Measurements from ENCODE around the gene COMMD4. TPM values are rescaled to one million over a fixed set of nuclear protein-coding genes. Genes with fewer than 3 reads are reported as not detected.

COMMD4 gene
- total and polyA plus RNA-seq, 2 of the 4 experiments (the other 2 are of a cell fraction), result 91.2 to 133 TPM

DNA sequence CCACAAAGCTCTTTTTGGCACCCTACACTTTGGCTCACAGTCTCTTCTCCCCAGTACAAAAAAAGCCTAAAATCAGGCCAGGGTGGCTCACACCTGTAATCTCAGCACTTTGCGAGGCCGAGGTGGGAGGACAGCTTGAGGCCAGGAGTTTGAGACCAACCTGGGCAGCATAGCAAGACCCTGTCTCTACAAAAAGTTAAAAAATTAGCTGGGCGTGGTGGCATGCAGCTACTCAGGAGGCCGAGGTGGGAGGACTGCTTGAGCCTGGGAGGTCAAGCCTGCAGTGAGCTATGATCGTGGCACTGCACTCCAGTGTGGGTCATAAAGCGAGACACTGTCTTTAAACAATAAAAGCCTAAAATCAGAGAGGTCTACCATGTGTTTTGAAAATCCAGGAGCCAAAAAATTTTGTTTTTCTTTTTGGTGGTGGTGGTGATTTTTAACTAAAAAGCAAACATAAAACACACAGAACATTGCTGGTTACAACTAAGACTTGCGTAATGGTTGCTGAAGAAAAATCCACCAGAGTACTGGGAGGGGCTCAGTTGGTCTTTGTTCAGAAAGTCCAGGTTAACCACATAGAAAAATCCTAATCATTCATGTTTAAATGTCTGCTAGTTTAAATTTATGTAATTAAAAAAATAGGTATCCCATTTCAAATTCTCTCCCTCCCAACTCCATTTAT lies 34.2 kb downstream of the COMMD4 start:
- Histone ChIP-seq H3K9me1 (ENCODE audit: insufficient read depth, low read length) (peaks cover 4% of the 10 kb centered on the region; the same call in 1 of the 2 replicates), H3K27ac (ENCODE audit: insufficient read depth, low read length) (no peak overlapping the region), H2BK20ac (ENCODE audit: low read depth, low read length) (no peak overlapping the region), H3K9ac (ENCODE audit: low read depth, low read length) (no peak overlapping the region), H3K23ac (ENCODE audit: low read depth, low read length) (0 out of 2 replicates have a peak overlapping the region, but pooled peaks have one; percentile 25), H2AK9ac (replicated peaks; ENCODE audit: low read depth, low read length, poor library complexity) (no peak overlapping the region), H3K4ac (ENCODE audit: low read depth, low read length) (no peak overlapping the region), H3K36me3 (ENCODE audit: control insufficient read depth, insufficient read depth, low read length) (peaks cover 35% of the 10 kb centered on the region), H2BK15ac (ENCODE audit: low read depth, low read length) (no peak overlapping the region), H4K20me1 (ENCODE audit: insufficient read depth, low read length) (peaks cover 19% of the 10 kb centered on the region; the same call in 1 of the 2 replicates), H2BK120ac (ENCODE audit: low read depth, low read length) (no peak overlapping the region), H2AK5ac (ENCODE audit: low read depth, low read length) (no peak overlapping the region; the same call in 1 of the 2 replicates), H3K4me1 (ENCODE audit: control insufficient read depth, insufficient read depth, low read length) (peaks cover 4% of the 10 kb centered on the region), H3K79me1 (ENCODE audit: low read depth in 1 of 2, low read length in 2 of 2) (peaks cover 59 to 63% of the 10 kb centered on the region in 2 experiments), H2BK5ac (ENCODE audit: low read depth, low read length, poor library complexity, severe bottlenecking) (no peak overlapping the region), H3K14ac (replicated peaks; ENCODE audit: low read depth, low read length) (no peak overlapping the region), H3K4me2 (ENCODE audit: low read depth, low read length) (no peak overlapping the region), H3K18ac (ENCODE audit: low read depth, low read length) (no peak overlapping the region), H3K9me3 (ENCODE audit: control insufficient read depth, insufficient read depth, low read length) (no peaks in the 10 kb centered on the region), H3K4me3 (ENCODE audit: insufficient read depth, low read depth, low read length) (no peak overlapping the region), H4K91ac (ENCODE audit: insufficient read depth, low read depth, low read length) (no peak overlapping the region), H3K27me3 (ENCODE audit: control insufficient read depth, insufficient read depth, low read length) (no peaks in the 10 kb centered on the region), H4K5ac (ENCODE audit: low read depth, low read length) (no peak overlapping the region), H2AFZ (replicated peaks; ENCODE audit: low read length, poor library complexity) (no peak overlapping the region), H4K8ac (ENCODE audit: low read depth in 2 of 2, low read length in 2 of 2) (0 out of 4 replicates have a peak overlapping the region, but pooled peaks of 1 of the 2 experiments have one; percentile 4), H3K56ac (ENCODE audit: extremely low read depth, insufficient read depth, low read length) (no peak overlapping the region)
- ATAC-seq (ENCODE audit: low read depth) (no peak), DNase-seq (no peak)
- BruUV-seq (replicated peaks), result no TSS peak
- 100% methylated on average over 4 of the region's 7 CpGs; no CpG with 5 or more reads in 1 of the 2 experiments for WGBS, 2 experiments (ENCODE audit: extremely low coverage in 2 of 2, insufficient read length in 1 of 2)
- ChIA-PET POLR2A (ENCODE audit: unreplicated experiment) (no interaction called here), CTCF (no interaction called here)
- intact Hi-C loops (cut with micrococcal nuclease), result loop anchor here (2.0 to 5.0 kb wide), 2 partner anchors 312 to 341 kb away; no protein-coding TSS in a partner anchor
- TF ChIP-seq CEBPB (IDR thresholded peaks at IDR 0.05; ENCODE audit: low read depth, low read length) (peak; percentile 29; the same call in 1 of the 2 replicates), RCOR1 (IDR thresholded peaks at IDR 0.05; ENCODE audit: insufficient replicate concordance, low read length) (no peak), MAZ (IDR thresholded peaks at IDR 0.05; ENCODE audit: borderline replicate concordance, low read depth, low read length) (no peak)
- TF ChIP-seq, protein P1, sequence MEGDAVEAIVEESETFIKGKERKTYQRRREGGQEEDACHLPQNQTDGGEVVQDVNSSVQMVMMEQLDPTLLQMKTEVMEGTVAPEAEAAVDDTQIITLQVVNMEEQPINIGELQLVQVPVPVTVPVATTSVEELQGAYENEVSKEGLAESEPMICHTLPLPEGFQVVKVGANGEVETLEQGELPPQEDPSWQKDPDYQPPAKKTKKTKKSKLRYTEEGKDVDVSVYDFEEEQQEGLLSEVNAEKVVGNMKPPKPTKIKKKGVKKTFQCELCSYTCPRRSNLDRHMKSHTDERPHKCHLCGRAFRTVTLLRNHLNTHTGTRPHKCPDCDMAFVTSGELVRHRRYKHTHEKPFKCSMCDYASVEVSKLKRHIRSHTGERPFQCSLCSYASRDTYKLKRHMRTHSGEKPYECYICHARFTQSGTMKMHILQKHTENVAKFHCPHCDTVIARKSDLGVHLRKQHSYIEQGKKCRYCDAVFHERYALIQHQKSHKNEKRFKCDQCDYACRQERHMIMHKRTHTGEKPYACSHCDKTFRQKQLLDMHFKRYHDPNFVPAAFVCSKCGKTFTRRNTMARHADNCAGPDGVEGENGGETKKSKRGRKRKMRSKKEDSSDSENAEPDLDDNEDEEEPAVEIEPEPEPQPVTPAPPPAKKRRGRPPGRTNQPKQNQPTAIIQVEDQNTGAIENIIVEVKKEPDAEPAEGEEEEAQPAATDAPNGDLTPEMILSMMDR (conservative IDR thresholded peaks at IDR 0.05; ENCODE audit: low read depth, low read length), result no peak
- TF ChIP-seq, protein P2, sequence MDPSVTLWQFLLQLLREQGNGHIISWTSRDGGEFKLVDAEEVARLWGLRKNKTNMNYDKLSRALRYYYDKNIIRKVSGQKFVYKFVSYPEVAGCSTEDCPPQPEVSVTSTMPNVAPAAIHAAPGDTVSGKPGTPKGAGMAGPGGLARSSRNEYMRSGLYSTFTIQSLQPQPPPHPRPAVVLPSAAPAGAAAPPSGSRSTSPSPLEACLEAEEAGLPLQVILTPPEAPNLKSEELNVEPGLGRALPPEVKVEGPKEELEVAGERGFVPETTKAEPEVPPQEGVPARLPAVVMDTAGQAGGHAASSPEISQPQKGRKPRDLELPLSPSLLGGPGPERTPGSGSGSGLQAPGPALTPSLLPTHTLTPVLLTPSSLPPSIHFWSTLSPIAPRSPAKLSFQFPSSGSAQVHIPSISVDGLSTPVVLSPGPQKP (IDR thresholded peaks at IDR 0.05; ENCODE audit: borderline replicate concordance, low read depth, low read length), result no peak
- in situ Hi-C loops (cut with MboI; ENCODE audit: low sequenced_read_pairs), result no loop called here
- dilution Hi-C loops (cut with HindIII; ENCODE audit: low sequenced_read_pairs, unreplicated experiment), result no loop called here

Measured in IMR-90 (cell line).